CMK (cell line): ENCODE results near the gene TEKT5.

ENCODE experiments used
- DNase-seq: peaks from one replicate; pipeline ENCODE4 v3.0.0-alpha.2; 2010; ENCODE audit warnings: low read depth

TEKT5 gene

DNA sequence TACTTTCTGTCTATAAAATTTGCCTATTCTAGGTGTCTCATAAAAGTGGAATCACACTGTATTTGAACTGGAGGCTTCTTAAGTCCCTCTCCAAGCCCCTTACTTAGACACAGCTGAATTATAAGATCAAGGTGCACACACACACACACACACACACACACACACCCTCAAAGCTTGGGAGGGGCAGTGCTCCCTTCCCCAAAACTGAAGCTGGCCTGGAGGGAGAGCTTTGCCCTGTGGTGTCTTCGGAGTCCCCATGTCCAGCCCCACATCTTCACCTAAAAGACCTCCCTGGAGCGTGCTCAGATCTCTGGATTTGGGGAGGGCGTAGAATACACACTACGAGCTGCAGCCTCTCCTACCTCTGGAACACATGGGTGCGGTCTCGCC, 115.2 kb downstream of the TEKT5 start:
- DNase-seq = no peak

GRCh38 chr16:10578474-10579316, 116.0 kb downstream of the TEKT5 start:
- DNase-seq = no peak
